ENCODE data around the gene PRRG1.
A peak's percentile ranks its signal among the peaks of the same experiment; 100 is the strongest.
"Not testable (repeated sequence)": the region's sequence is repeated elsewhere in the genome, so short reads cannot be mapped to it uniquely, and the experiment has no call there.

PRRG1 gene

DNA sequence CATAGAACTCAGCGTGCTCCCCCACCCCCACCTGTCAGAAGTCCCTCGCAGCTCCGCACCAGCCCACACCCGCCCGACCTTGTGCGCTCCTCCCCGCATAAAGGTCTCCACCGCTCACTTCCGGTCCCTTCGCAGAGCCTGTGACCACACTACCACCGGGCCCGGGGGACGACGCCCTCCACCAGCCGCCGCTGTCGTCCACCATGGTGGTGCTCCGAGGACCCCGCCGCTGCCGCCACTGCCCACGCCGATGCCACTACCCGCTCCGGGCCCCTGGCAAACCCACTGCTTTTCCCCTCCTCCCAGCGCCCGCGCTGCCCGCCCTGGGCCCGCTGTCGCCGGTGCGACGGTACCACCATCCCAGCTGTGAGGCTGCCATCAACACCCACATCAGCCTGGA is 142.5 kb downstream of the PRRG1 start:
- TF ChIP-seq, protein P1, sequence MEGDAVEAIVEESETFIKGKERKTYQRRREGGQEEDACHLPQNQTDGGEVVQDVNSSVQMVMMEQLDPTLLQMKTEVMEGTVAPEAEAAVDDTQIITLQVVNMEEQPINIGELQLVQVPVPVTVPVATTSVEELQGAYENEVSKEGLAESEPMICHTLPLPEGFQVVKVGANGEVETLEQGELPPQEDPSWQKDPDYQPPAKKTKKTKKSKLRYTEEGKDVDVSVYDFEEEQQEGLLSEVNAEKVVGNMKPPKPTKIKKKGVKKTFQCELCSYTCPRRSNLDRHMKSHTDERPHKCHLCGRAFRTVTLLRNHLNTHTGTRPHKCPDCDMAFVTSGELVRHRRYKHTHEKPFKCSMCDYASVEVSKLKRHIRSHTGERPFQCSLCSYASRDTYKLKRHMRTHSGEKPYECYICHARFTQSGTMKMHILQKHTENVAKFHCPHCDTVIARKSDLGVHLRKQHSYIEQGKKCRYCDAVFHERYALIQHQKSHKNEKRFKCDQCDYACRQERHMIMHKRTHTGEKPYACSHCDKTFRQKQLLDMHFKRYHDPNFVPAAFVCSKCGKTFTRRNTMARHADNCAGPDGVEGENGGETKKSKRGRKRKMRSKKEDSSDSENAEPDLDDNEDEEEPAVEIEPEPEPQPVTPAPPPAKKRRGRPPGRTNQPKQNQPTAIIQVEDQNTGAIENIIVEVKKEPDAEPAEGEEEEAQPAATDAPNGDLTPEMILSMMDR (IDR thresholded peaks at IDR 0.05; ENCODE audit: low read depth, low read length), result no peak
- in situ Hi-C loops (cut with HindIII; ENCODE audit: low sequenced_read_pairs), result no loop called here
- H3K4me3 ChIP-seq (ENCODE audit: low read depth, low read length), result no peak overlapping the region
- no peak for DNase-seq (ENCODE audit: low read depth, low spot score)

DNA sequence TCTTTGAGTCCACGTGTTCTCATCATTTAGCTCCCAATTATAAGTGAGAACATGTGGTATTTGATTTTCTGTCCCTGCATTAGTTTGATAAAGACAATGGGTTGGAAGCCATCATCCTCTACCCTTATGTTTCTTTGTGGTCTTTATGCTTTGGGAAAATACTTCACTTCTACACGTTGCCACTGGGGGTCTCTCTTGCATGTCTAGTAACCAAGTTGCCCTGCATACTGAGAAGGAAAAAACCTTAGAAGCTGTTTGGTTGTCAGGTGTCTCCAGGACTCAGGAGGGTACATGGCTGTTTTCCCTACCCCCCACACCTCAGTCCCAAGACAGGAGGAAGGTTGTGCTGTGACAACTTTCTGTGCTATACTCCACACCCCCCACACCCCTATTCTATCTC is 146.6 kb downstream of the PRRG1 start:
- in situ Hi-C loops (cut with HindIII; ENCODE audit: low sequenced_read_pairs); DNase-seq (ENCODE audit: low read depth, low spot score); H3K4me3 ChIP-seq (ENCODE audit: low read depth, low read length): not testable (repeated sequence)
- TF ChIP-seq, protein P1 (IDR thresholded peaks at IDR 0.05; ENCODE audit: low read depth, low read length), result peak; percentile 25

DNA sequence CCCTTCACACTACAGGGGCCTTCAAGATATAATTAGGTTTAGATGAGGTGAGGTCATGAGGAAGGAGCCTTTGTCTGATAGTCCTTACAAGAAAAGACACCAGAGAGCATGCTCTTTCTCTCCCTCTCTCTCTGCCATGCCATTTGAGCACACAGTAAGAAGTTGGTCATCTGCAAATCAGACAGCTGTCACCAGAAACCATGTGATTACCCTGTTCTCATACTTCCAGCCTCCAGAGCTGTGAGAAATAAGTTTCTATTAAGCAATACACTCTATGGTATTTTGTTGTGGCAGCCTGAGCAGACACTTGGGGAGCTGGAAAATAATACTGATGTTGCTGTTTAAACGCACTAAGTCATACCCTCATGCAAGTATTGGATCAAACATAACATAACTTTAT is 148.0 kb downstream of the PRRG1 start:
- H3K4me3 ChIP-seq (ENCODE audit: low read depth, low read length); in situ Hi-C loops (cut with HindIII; ENCODE audit: low sequenced_read_pairs): not testable (repeated sequence)

DNA sequence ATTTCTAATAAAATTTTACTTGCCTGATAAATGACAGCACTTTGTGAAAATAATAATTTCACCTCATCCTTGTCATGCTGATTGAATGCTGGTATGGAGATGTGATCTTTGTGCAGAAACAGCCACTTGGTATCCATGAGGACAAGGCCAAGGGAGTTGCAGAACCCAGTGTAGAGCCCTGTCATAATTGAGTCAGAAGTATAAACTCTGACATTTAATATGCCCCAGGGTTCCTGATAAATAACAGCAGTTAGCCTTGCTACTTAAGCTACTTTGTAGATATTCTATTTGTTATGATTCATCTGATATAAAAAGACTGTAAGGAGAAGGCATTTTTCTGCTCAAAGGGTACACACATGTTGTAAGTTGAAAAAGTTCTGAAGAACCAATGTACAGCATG is 149.2 kb downstream of the PRRG1 start:
- DNase-seq (ENCODE audit: low read depth, low spot score); in situ Hi-C loops (cut with HindIII; ENCODE audit: low sequenced_read_pairs); H3K4me3 ChIP-seq (ENCODE audit: low read depth, low read length): not testable (repeated sequence)

More for the DNA sequence above, 148.0 kb downstream of the PRRG1 start:
- not testable (repeated sequence) for DNase-seq (ENCODE audit: low read depth, low spot score)

DNA sequence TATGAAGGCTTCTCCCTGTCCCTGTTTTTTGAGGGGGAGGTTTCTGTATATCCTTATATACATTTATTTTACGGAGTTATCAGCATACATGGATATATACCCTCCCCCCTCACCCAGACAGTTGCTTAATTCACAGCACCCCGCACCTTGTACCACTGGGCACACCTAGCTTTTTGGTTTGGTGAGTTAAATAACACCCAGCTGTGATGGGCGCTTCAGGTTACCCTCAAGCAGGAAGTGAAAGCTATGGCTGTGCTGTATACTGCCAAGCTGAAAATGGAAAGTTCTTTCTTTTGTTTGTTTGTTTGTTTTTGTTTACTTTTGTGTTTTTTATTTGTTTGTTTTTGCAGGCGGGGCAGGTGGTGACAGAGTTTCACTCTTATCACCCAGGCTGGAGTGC is 150.5 kb downstream of the PRRG1 start:
- DNase-seq (ENCODE audit: low read depth, low spot score); H3K4me3 ChIP-seq (ENCODE audit: low read depth, low read length); in situ Hi-C loops (cut with HindIII; ENCODE audit: low sequenced_read_pairs): not testable (repeated sequence)

DNA sequence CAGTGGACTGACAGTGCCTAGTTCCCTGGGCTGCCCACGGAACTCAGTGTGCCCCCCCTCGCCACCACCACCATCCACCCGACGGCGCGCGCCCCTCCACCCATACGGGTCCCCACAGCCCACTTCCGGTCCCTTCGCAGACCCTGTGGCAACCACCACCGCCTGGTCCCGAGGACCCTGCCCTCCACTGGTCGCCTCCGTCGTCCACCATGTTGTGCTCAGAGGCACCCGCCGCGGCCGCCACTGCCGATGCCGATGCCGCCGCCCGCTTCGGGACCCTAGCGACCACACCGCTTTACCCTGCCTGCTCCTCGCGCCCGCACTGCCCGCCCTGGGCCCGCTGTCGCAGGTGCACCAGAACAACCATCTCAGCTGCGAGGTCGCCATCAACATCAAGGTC is 155.8 kb downstream of the PRRG1 start:
- DNase-seq (ENCODE audit: low read depth, low spot score), result no peak
- TF ChIP-seq, protein P1 (IDR thresholded peaks at IDR 0.05; ENCODE audit: low read depth, low read length), result no peak
- no peak overlapping the region for H3K4me3 ChIP-seq (ENCODE audit: low read depth, low read length)
- in situ Hi-C loops (cut with HindIII; ENCODE audit: low sequenced_read_pairs), result no loop called here
